Nasal cavity respiratory epithelium epithelial cell of viscerocranial mucosa (primary cell): ENCODE data around the gene ATXN8OS. TPM values are rescaled to one million over a fixed set of nuclear protein-coding genes. Genes with fewer than 3 reads are reported as not detected.

Source experiments
- total RNA-seq: library from RNA; depleted of rRNA; stranded (reverse); fragments of >200 nt; gene quantifications from 2 replicates; pipeline ENCODE4 v1.2.3, GENCODE V29; 2014

The ATXN8OS gene
- not detected in 2 replicates for total RNA-seq

GRCh38 chr13:70107498-70108281, at the start of gene ATXN8OS:
ATXN8OS (plus strand) TSS chr13:70107826.

GRCh38 chr13:70108356-70109105, 905 bp downstream of the ATXN8OS start, which contains the start of gene KLHL1:
KLHL1 (minus strand) TSS chr13:70108452; CDS start chr13:70107699, 753 bp downstream.

Other genes with a start within 250 kb of the ATXN8OS start
- gene KLHL1, start 626 bp downstream of the ATXN8OS start, total RNA-seq: not detected in 2 replicates